Activated T-cell treated with anti-CD3 and anti-CD28 coated beads, Interleukin-2, amount 50 U/mL, for 24 hours (primary cell): ENCODE results near the gene TAS1R2.
"Not testable (repeated sequence)": the region's sequence is repeated elsewhere in the genome, so short reads cannot be mapped to it uniquely, and the experiment has no call there.

ENCODE experiments used
- DNase-seq: peaks from one replicate; pipeline ENCODE4 v3.0.0-alpha.2; 2020
- H3K27ac Mint-ChIP-seq: 2 replicates; pipeline ENCODE4 v1.8.0; 2020; ENCODE audit warnings: mild to moderate bottlenecking, mixed read lengths
- H3K27me3 Mint-ChIP-seq: 2 replicates; pipeline ENCODE4 v1.8.0; 2020; ENCODE audit warnings: mixed read lengths
- H3K36me3 Mint-ChIP-seq: 2 replicates; pipeline ENCODE4 v1.8.0; 2020; ENCODE audit warnings: low read depth, mixed read lengths
- H3K4me1 Mint-ChIP-seq: 2 replicates; pipeline ENCODE4 v1.8.0; 2020; ENCODE audit warnings: low read depth, mixed read lengths
- H3K4me3 Mint-ChIP-seq: 2 replicates; pipeline ENCODE4 v1.8.0; 2020; ENCODE audit warnings: mild to moderate bottlenecking, moderate library complexity, mixed read lengths
- H3K9me3 Mint-ChIP-seq: 2 replicates; pipeline ENCODE4 v1.8.0; 2020; ENCODE audit warnings: mixed read lengths

TAS1R2 gene

GRCh38 chr1:18868354-18868753 is 8.9 kb upstream of the TAS1R2 start:
- Mint-ChIP-seq H3K27ac (no peak overlapping the region), H3K4me3 (no peak overlapping the region), H3K4me1 (no peaks in the 10 kb centered on the region), H3K27me3 (peaks cover 14% of the 10 kb centered on the region), H3K9me3 (no peaks in the 10 kb centered on the region), H3K36me3 (no peaks in the 10 kb centered on the region)
- no peak for DNase-seq

- no peak for DNase-seq
- no peak overlapping the region for H3K4me3 Mint-ChIP-seq
- no peak overlapping the region for H3K27ac Mint-ChIP-seq
- peaks cover 14% of the 10 kb centered on the region for H3K27me3 Mint-ChIP-seq
- H3K4me1 Mint-ChIP-seq: no peaks in the 10 kb centered on the region
- no peaks in the 10 kb centered on the region for H3K36me3 Mint-ChIP-seq
- H3K9me3 Mint-ChIP-seq: no peaks in the 10 kb centered on the region
Observed at GRCh38 chr1:18866846-18867245, 7.4 kb upstream of the TAS1R2 start.

GRCh38 chr1:18866314-18866713 is 6.9 kb upstream of the TAS1R2 start:
- H3K4me3 Mint-ChIP-seq: no peak overlapping the region
- DNase-seq: no peak
- H3K27ac Mint-ChIP-seq: no peak overlapping the region
- H3K4me1 Mint-ChIP-seq: no peaks in the 10 kb centered on the region
- no peaks in the 10 kb centered on the region for H3K36me3 Mint-ChIP-seq
- H3K9me3 Mint-ChIP-seq: no peaks in the 10 kb centered on the region
- peaks cover 14% of the 10 kb centered on the region for H3K27me3 Mint-ChIP-seq

GRCh38 chr1:18865176-18865575 is 5.7 kb upstream of the TAS1R2 start:
- H3K27ac Mint-ChIP-seq: no peak overlapping the region
- H3K4me1 Mint-ChIP-seq: no peaks in the 10 kb centered on the region
- peaks cover 14% of the 10 kb centered on the region for H3K27me3 Mint-ChIP-seq
- no peak for DNase-seq
- H3K4me3 Mint-ChIP-seq: no peak overlapping the region
- H3K9me3 Mint-ChIP-seq: no peaks in the 10 kb centered on the region
- no peaks in the 10 kb centered on the region for H3K36me3 Mint-ChIP-seq

GRCh38 chr1:18861590-18861989 is 2.1 kb upstream of the TAS1R2 start:
- Mint-ChIP-seq H3K9me3 (no peaks in the 10 kb centered on the region), H3K4me3 (no peak overlapping the region), H3K27me3 (peaks cover 8% of the 10 kb centered on the region), H3K36me3 (no peaks in the 10 kb centered on the region), H3K4me1 (no peaks in the 10 kb centered on the region), H3K27ac (no peak overlapping the region)
- DNase-seq: no peak

GRCh38 chr1:18861082-18861481 is 1.6 kb upstream of the TAS1R2 start:
- H3K27ac Mint-ChIP-seq: no peak overlapping the region

GRCh38 chr1:18858070-18858688 is 1.3 kb downstream of the TAS1R2 start:
- H3K9me3 Mint-ChIP-seq: no peaks in the 10 kb centered on the region
- H3K4me3 Mint-ChIP-seq: no peak overlapping the region
- no peaks in the 10 kb centered on the region for H3K36me3 Mint-ChIP-seq
- H3K27ac Mint-ChIP-seq: no peak overlapping the region
- no peaks in the 10 kb centered on the region for H3K4me1 Mint-ChIP-seq
- H3K27me3 Mint-ChIP-seq: peaks cover 3% of the 10 kb centered on the region
- DNase-seq: no peak

More at GRCh38 chr1:18861082-18861481, 1.6 kb upstream of the TAS1R2 start:
- Mint-ChIP-seq H3K4me3 (no peak overlapping the region), H3K36me3 (no peaks in the 10 kb centered on the region), H3K4me1 (no peaks in the 10 kb centered on the region), H3K9me3 (no peaks in the 10 kb centered on the region), H3K27me3 (peaks cover 3% of the 10 kb centered on the region)
- no peak for DNase-seq

- Mint-ChIP-seq H3K4me3 (no peak overlapping the region), H3K4me1 (no peaks in the 10 kb centered on the region), H3K27me3 (peaks cover 3% of the 10 kb centered on the region), H3K27ac (no peak overlapping the region), H3K9me3 (no peaks in the 10 kb centered on the region), H3K36me3 (no peaks in the 10 kb centered on the region)
- no peak for DNase-seq
Observed at GRCh38 chr1:18856435-18856834, 3.0 kb downstream of the TAS1R2 start.

- H3K4me3 Mint-ChIP-seq: no peak overlapping the region
- no peaks in the 10 kb centered on the region for H3K9me3 Mint-ChIP-seq
- H3K27me3 Mint-ChIP-seq: peaks cover 3% of the 10 kb centered on the region
- no peak for DNase-seq
- H3K36me3 Mint-ChIP-seq: no peaks in the 10 kb centered on the region
- no peak overlapping the region for H3K27ac Mint-ChIP-seq
- H3K4me1 Mint-ChIP-seq: no peaks in the 10 kb centered on the region
Observed at GRCh38 chr1:18855573-18855972, 3.9 kb downstream of the TAS1R2 start.

- no peaks in the 10 kb centered on the region for H3K9me3 Mint-ChIP-seq
- H3K4me1 Mint-ChIP-seq: no peaks in the 10 kb centered on the region
- no peaks in the 10 kb centered on the region for H3K36me3 Mint-ChIP-seq
- peaks cover 3% of the 10 kb centered on the region for H3K27me3 Mint-ChIP-seq
- DNase-seq: no peak
- H3K4me3 Mint-ChIP-seq: no peak overlapping the region
- H3K27ac Mint-ChIP-seq: no peak overlapping the region
Observed at GRCh38 chr1:18854331-18855025, 5.0 kb downstream of the TAS1R2 start.

GRCh38 chr1:18852501-18852900 is 7.0 kb downstream of the TAS1R2 start:
- no peak for DNase-seq
- Mint-ChIP-seq H3K4me3 (no peak overlapping the region), H3K36me3 (no peaks in the 10 kb centered on the region), H3K9me3 (no peaks in the 10 kb centered on the region), H3K27ac (no peak overlapping the region), H3K27me3 (peaks cover 6% of the 10 kb centered on the region), H3K4me1 (no peaks in the 10 kb centered on the region)

- Mint-ChIP-seq H3K27me3 (peaks cover 4% of the 10 kb centered on the region), H3K27ac (no peak overlapping the region), H3K4me1 (no peaks in the 10 kb centered on the region), H3K9me3 (peaks cover 3% of the 10 kb centered on the region), H3K36me3 (no peaks in the 10 kb centered on the region), H3K4me3 (no peak overlapping the region)
- DNase-seq: no peak
Observed at GRCh38 chr1:18849261-18849711, 10.2 kb downstream of the TAS1R2 start.

GRCh38 chr1:18847723-18848122 is 11.7 kb downstream of the TAS1R2 start:
- H3K9me3 Mint-ChIP-seq, H3K36me3 Mint-ChIP-seq, H3K4me3 Mint-ChIP-seq, H3K27ac Mint-ChIP-seq, DNase-seq, H3K4me1 Mint-ChIP-seq, H3K27me3 Mint-ChIP-seq: not testable (repeated sequence)

- H3K27ac Mint-ChIP-seq: no peak overlapping the region
- H3K9me3 Mint-ChIP-seq: peaks cover 8% of the 10 kb centered on the region
- peaks cover 34% of the 10 kb centered on the region for H3K27me3 Mint-ChIP-seq
- DNase-seq: no peak
- no peak overlapping the region for H3K4me3 Mint-ChIP-seq
- no peaks in the 10 kb centered on the region for H3K36me3 Mint-ChIP-seq
- no peaks in the 10 kb centered on the region for H3K4me1 Mint-ChIP-seq
Observed at GRCh38 chr1:18840145-18840544, 19.3 kb downstream of the TAS1R2 start.

GRCh38 chr1:18836654-18837053 is 22.8 kb downstream of the TAS1R2 start:
- H3K4me1 Mint-ChIP-seq: no peaks in the 10 kb centered on the region
- no peak overlapping the region for H3K27ac Mint-ChIP-seq
- no peak overlapping the region for H3K4me3 Mint-ChIP-seq
- H3K9me3 Mint-ChIP-seq: no peaks in the 10 kb centered on the region
- no peaks in the 10 kb centered on the region for H3K36me3 Mint-ChIP-seq
- DNase-seq: no peak
- H3K27me3 Mint-ChIP-seq: peaks cover 36% of the 10 kb centered on the region
